ENCODE measurements around the gene NBPF1.
"Not testable (repeated sequence)": the region's sequence is repeated elsewhere in the genome, so short reads cannot be mapped to it uniquely, and the experiment has no call there.

NBPF1 gene

DNA sequence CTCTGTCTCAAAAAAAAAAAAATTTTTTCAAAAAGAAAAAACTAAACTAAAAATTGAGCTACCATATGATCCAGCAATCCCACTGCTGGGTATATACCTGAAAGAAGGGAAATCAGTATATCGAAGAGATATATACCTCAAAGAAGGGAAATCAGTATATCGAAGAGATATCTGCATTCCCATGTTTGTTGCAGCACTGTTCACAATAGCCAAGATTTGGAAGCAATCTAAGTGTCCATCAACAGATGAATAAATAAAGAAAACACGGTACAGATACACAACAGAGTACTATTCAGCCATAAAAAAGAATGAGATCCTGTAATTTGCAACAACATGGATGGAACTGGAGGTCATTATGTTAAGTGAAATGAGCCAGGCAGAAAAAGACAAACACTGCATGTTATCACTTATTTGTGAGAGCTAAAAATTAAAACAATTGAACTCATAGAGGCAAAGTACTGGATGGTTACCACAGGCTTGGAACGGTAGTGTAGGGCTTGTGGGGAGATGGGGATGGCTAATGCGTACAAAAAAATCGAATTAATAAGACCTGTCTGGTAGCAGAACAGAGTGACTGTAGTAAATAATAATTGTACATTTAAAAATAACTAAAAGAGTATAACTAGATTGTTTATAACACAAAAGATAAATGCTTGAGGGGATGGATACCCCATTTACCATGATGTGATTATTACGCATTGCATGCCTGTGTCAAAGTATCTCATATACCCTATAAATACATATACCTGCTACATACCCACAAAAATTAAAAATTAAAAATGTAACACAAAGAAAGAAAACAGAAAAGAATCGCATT, 28.0 kb upstream of the NBPF1 start:
- not testable (repeated sequence) for DNase-seq (ENCODE audit: low spot score)

DNA sequence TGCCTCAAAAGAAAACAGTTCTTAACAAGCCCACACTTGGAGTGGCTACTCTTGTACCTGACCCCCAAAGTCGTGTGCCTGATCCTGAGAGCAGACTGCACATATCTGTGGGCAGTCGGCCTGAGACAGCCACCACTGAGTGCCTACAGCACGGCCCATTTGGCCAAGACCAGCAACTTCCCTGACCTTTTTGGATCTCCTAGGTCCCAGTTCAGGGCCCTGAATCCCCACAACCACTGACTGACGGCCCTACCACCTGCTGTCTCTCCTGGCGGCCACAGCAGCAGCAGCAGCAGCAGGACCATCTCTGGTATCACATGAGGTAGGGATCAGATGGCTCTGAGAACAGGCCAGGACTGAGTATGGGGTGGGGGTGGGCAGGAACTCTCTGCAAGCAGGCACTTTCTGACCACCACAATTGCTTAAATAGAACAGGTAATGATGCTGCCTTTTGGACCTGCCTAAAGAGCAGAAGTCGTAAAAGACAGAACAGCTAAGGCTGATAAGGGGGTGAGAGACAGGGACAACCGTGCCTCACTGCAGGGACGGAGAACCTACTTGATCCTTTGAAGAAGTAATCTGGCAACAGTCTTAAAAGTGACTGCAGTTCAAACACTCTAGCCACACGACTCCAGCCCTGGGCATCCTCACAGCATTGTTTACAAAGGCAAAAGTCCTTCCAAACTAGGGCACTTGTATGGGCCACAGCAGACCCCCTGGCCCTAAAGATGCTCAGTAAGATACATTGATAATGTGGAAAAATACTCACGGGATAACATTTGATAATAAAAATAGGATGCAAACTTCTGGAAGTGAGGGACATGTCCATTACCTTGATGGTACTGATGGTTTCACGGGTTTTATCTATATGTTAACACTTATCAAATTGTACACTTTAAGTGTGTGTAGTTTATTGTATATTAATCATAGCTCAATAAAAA, 26.0 kb upstream of the NBPF1 start:
- DNase-seq (ENCODE audit: low spot score) = not testable (repeated sequence)

DNA sequence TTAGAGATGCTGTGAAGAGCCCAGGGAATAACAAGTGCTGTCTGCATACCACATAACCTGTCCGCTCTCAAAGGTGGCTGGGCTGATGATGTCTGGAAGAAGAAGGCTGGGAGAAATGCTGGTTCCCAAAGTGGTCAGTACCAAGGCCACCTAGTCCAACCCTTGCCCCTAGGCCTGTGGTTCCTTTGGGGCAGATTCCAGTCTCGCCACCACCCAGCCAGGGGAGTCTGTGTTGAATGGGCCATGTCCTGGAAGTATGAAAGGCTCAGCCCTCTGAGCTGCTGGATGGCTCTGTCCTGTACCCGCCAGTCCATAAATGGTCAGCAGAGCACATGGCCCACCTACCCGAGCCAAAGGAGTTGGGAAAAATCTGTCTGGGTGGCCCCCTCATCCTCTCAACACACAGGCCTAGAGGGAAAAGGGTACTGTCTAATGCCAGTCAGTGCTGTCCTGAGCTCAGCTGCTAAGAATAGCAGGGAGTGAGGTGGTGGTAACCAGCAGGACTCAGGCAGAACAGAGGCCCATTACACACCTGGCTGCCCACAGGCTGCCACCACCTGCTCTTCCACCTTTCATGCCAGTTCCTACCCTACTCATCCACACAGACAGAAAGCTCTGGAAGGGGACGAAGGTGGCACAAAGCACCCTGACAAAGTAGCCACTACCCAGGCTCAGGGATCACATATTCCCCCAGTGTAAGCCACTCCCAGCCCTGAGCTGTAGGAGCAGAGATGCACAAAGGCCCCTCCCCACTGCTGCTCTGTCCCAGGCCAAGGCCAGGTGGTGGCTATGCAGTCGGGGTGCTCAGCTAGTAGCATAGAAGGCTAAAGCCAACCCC, 24.8 kb upstream of the NBPF1 start:
- not testable (repeated sequence) for DNase-seq (ENCODE audit: low spot score)

DNA sequence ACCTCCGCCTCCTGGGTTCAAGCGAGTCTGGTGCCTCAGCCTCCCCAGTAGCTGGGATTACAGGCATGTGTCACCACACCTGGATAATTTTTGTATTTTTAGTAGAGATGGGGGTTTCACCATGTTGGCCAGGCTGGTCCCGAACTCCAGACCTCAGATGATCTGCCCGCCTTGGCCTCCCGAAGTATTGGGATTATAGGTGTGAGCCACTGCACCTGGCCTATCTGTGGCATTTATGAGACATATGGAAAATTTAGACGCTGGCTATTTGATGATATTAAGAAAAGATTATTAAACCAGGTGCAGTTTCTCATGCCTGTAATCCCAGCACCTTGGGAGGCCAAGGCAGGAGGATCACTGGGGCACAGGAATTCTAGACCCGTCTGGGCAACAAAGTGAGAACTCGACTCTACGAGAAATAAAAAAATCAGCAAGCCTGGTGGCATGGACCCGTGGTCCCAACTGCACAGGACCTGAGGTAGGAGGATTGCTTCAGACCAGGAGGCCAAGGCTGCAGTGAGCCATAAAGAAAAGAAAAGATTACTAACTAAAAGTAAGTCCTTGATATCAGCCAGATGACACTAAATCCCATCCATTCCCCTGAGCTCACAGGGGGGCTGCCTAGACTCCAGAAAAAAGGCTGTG, 23.3 kb upstream of the NBPF1 start:
- not testable (repeated sequence) for DNase-seq (ENCODE audit: low spot score)

DNA sequence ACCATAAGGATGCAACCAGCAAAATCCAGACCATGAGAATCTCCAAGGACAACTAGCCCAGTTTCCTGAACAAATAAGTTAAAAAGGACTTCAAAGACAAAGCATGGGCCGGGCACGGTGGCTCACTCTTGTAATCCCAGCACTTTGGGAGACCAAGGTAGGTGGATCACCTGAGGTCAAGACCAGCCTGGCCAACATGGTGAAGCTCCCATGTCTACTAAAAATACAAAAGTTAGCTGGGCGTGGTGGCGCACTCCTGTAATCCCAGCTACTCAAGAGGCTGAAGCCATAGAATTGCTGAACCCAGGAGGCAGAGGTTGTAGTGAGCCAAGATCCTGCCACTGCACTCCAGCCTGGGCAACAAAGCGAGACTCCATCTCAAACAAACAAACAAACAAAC, 22.6 kb upstream of the NBPF1 start:
- not testable (repeated sequence) for DNase-seq (ENCODE audit: low spot score)

DNA sequence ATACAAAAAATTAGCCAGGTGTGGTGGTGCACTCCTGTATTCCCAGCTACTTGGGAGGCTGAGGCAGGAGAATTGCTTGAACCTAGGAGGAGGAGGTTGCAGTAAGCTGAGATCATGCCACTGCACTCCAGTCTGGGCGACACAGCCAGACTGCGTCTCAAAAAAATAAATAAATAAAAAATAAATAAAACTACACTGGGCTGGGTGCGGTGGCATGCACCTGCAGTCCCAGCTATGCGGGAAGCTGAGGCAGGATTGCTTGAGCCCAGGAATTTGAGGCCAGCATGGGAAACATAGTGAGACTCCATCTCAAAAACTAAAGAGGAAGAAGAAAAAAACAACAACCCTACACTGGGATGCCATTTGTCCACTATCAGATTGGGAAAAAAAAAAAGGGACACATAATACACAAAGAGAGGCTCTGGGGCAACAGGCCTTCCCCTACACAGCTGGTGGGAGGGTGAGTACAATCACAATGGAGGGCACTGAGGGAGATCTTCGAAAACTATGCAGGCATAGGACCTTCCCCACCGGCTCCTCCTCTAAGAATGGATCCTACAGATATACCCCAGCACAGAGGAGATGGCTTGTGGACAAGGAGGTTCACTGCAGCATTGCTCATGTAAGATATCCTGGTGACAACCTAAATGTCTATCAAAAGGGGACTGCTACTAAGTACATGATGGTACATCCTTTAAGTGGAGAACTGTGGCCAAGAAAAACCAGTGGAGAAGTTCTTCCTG, 20.3 kb upstream of the NBPF1 start:
- DNase-seq (ENCODE audit: low spot score) = not testable (repeated sequence)

DNA sequence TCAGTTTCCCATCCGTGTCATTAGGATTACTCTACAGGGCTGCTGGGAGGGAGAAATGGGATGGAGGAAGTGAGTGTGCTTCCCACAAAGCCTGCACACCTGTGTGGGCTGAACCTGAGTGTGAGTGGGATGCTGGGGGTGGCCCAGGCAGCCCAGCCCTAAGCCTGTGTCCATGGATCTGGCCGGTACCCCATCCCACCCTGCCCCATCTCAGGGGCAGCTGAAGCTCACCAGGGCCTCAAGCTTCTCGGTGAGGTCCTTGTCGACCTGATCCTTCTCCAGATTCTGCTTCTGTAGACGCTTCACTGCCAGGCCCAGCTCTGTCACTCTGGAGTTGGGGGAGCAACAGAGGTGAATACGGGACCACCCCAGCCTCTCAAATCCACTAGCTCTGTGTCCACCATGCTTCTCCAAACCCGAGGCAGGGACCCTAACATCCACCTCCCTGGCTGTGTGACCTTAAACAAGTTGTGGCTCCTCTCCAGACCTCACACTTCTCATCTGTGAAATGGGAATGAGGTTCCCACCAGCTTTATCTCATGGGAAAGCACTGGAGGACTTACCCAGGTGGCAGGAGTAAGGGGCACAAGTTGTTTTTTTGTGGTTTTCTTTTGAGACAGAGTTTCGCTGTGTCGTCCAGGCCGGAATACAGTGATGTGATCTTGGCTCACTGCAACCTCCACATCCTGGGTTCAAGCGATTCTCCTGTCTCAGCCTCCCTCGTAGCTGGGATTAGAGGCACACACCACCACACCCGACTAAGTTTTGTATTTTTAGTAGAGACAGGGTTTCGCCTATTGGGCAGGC, 18.9 kb upstream of the NBPF1 start:
- not testable (repeated sequence) for DNase-seq (ENCODE audit: low spot score)

DNA sequence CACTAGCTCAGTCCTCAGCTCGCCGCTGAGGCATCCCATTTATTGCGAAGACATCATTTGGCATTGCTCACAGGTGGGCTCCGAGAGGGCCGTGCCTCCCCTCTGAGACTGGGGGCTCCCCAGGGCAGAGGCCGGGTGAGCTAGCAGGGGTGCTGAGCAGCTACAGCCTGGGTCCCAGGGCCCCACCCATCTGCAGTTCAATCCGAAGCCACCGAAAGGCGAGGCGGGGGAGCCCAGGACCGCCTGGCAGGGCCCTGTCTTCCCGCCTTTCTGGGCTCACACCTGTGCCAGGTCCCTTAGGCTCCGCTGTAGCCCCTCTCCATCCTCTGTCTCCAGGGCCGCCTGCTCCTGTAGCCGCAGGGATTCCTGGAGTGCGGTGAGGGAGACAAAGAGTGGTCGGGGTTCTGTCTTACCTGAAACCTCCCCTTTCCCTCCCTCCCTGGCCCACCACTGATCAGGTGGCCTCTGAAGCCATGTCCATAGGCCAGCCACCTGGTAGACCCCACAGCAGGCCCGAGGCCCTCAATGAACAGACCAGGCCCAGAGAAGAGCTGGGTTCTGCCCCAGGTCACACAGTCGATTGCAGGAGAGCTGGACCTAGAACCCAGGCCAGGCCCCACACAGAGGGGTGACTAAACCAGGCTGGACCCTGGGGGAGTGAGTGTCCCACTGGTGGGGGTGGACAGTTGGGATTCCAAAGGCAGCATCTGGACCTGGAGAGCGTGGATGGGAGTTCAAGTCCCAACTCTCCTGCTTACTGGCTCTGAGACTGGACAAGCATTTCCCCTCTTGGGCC, 18.1 kb upstream of the NBPF1 start:
- DNase-seq (ENCODE audit: low spot score) = no peak

DNA sequence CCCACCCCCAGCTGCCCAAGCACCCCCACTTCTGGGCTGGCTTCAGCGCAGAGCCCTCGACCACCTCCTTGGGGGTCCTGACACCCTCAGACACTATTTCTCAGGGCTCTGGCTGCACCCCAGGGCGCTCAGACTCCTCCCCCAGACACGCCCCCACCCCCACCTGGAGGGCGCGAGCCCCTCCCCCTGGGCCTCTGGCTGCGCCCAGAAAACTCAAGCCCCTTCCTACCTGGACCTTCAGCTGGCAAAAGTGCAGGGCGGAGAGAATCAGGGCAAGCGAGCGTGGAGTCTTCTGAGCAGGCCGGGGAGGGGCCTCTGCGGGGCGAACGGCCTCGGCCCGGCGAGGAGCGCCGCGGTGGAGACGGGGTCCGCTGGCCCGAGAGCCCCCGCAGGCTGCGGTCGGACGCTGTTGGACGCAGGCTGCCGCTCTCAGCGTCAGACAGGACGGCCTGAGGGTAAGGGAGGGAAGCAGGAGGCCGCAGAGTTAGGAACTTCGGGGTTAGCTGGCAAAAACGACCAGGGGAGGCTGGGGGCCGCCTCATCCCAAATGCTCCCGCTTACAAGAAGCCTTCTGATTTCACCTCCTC, 17.4 kb upstream of the NBPF1 start:
- DNase-seq (ENCODE audit: low spot score) = peak; percentile 40

- not testable (repeated sequence) for DNase-seq (ENCODE audit: low spot score)
These were observed 16.7 kb upstream of the NBPF1 start for GRCh38 chr1:16629916-16630530.

DNA sequence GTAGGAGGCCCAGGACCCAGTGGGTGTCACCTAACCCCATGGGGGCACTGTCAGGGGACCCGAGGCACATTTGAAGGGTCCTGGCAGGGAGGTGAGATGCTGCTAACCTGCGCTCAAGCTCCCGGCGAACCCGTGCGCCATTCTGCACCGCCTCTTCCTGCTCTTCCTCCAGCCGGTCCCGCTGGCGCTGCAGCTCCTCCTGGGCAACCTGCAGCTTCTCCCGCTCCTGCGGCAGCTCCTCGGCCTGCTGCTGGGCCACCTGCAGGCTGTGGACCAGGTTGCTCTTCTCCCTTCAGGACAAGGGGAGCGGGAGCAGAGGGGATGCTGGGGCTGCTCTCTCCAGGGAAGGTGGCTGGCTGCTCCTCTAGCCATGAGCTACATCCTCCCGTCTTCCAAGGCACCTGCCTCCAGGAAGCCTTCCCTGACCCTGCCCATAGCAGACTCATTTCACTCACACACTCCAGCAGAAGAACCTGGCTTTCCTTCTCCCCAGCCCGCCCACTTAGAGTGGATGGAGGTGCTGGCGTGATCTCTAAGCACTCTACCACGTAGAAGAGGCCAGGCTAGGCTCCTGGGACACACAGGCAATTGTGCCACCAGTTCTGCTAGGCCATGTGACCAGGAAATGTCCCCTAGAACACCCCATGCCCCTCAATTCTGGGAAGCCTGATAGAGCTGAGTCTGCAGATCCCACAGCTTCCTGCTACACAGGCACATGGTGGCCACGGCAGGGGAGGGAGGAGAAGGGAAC, 15.2 kb upstream of the NBPF1 start:
- no peak for DNase-seq (ENCODE audit: low spot score)

- not testable (repeated sequence) for DNase-seq (ENCODE audit: low spot score)
These were observed 13.1 kb upstream of the NBPF1 start for GRCh38 chr1:16626409-16626983.

GRCh38 chr1:16625497-16626408, 12.4 kb upstream of the NBPF1 start:
- no peak for DNase-seq (ENCODE audit: low spot score)

DNA sequence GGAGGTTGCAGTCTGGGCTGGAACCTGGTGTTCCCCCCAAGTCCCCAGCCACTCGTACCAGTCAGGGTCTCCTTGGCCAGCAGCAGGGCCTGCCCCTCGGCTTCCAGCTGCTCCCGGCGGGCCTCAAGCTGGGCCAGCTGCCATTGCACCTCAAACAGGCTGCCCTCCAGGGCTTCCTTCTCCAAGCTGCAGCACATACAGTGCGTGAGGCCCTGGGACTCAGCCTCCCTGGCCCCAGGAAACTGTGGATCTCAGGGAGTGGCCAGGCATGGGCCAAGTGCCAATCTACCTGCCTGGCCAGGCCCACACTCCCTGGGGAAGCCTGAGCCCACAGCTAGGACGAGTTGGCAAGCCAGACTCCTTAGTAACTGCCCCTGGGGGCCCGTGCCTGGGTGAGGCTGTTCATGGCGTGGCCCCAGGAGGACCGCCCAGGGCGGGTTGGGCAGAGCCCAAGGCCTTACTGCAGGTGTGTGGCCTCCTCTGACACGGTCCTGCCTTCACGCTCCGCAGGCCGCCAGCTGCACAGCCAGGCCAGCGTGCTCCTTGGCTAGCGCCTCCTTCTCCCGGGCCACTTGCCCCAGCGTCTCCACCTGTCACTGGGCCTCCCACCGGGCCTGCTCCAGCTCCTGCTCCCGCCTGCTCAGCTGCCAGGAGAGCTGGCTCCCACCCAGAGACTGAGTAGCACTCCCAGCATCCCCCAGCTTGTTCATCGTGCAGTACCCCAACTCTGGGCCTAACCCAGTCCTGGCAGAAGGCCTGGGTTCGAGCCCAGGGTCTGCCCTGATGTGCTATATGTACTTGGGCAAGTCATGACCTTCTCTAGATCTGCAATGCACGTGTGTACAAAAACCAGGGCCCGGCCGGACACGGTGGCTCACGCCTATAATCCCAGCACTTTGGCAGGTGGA, 10.7 kb upstream of the NBPF1 start:
- peak; percentile 89 for DNase-seq (ENCODE audit: low spot score)

- not testable (repeated sequence) for DNase-seq (ENCODE audit: low spot score)
These were observed 10.0 kb upstream of the NBPF1 start for GRCh38 chr1:16623337-16623736.

Data from iPS-NIHi11 (cell line).